ENCODE results near the gene OSBPL9.

Gene OSBPL9

DNA sequence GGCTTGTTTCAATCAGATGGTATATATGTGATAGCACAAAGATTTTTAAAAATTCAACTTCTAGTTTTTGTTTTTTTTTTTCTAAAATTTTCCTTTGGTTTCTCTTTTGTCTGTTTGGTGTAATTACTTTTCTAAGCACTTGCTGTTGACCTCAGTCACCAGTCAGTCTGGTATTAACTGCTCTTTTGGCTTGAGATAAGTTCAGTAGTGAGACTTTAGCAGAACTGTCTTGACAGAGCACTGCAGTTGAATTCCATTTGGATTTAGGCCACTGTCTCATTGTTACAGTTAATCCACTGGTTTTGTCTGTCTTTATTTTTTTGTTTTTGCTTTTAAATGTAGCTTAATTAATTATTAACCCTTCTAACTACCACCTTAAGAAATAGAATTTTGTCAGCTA is 36.2 kb downstream of the OSBPL9 start:
- DNase-seq: no peak
- Histone ChIP-seq H2BK120ac (ENCODE audit: low read depth, low read length) (no peak overlapping the region), H3K79me1 (ENCODE audit: low read length) (peaks cover 2% of the 10 kb centered on the region), H3K79me2 (ENCODE audit: control insufficient read depth, insufficient read depth, low read length) (peaks cover 2% of the 10 kb centered on the region), H3K23ac (ENCODE audit: low read length) (no peak overlapping the region), H3K4me1 (ENCODE audit: control insufficient read depth, low read depth, low read length) (peaks cover 3% of the 10 kb centered on the region), H3K36me3 (ENCODE audit: control insufficient read depth, insufficient read depth, low read length) (no peaks in the 10 kb centered on the region), H3K27ac (ENCODE audit: low read depth, low read length) (no peak overlapping the region), H3K4me3 (ENCODE audit: low read length) (no peak overlapping the region), H2BK15ac (replicated peaks; ENCODE audit: low read depth) (no peak overlapping the region), H3K4me2 (ENCODE audit: low read length) (no peak overlapping the region), H2AK5ac (ENCODE audit: low read length) (no peak overlapping the region), H3K4ac (ENCODE audit: low read depth, low read length) (no peak overlapping the region), H2BK5ac (ENCODE audit: low read length) (no peak overlapping the region), H4K5ac (ENCODE audit: low read length) (no peak overlapping the region), H3K9ac (ENCODE audit: low read length) (no peak overlapping the region), H3K27me3 (ENCODE audit: insufficient read depth, low read length, poor library complexity) (no peaks in the 10 kb centered on the region), H3K56ac (ENCODE audit: low read length) (no peak overlapping the region), H4K8ac (ENCODE audit: low read depth, low read length) (no peak overlapping the region), H3K18ac (ENCODE audit: low read length) (no peak overlapping the region)

DNA sequence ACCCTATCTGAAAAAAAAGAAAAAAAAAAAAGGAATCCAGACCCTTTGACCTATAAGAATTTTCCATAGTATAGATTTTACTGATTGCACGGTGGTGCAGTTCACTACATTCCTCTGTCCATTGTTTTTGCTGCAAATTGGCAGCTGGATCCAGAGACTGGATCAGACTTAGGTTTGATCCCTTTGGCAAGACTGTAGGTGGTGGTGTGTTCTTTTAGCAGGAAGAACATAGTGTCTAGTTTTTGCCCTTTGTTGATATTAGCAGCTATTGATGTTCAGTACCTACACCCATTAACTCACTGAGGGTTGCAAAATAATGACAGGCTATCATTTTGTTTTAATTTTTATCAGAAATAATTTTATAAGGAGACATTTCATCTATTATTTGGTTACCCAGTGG is 37.1 kb downstream of the OSBPL9 start:
- DNase-seq: no peak
- H3K4me1 ChIP-seq (ENCODE audit: control insufficient read depth, low read depth, low read length): no peaks in the 10 kb centered on the region
- WGBS (ENCODE audit: extremely low coverage, insufficient coverage, low lambda C conversion rate): no CpG with 5 or more reads among the region's 1 CpG
- H3K27me3 ChIP-seq (ENCODE audit: insufficient read depth, low read length, poor library complexity): no peaks in the 10 kb centered on the region
- no peak overlapping the region for H2BK5ac ChIP-seq (ENCODE audit: low read length)
- no peak overlapping the region for H3K23ac ChIP-seq (ENCODE audit: low read length)
- H3K9ac ChIP-seq (ENCODE audit: low read length): no peak overlapping the region
- H2BK15ac ChIP-seq (replicated peaks; ENCODE audit: low read depth): no peak overlapping the region
- H3K4me3 ChIP-seq (ENCODE audit: low read length): no peak overlapping the region
- peaks cover 2% of the 10 kb centered on the region for H3K79me1 ChIP-seq (ENCODE audit: low read length)
- H3K4ac ChIP-seq (ENCODE audit: low read depth, low read length): no peak overlapping the region
- peaks cover 2% of the 10 kb centered on the region for H3K79me2 ChIP-seq (ENCODE audit: control insufficient read depth, insufficient read depth, low read length)
- no peak overlapping the region for H3K56ac ChIP-seq (ENCODE audit: low read length)
- H3K4me2 ChIP-seq (ENCODE audit: low read length): no peak overlapping the region
- no peak overlapping the region for H4K8ac ChIP-seq (ENCODE audit: low read depth, low read length)
- no peak overlapping the region for H3K27ac ChIP-seq (ENCODE audit: low read depth, low read length)
- H3K36me3 ChIP-seq (ENCODE audit: control insufficient read depth, insufficient read depth, low read length): no peaks in the 10 kb centered on the region
- no peak overlapping the region for H4K5ac ChIP-seq (ENCODE audit: low read length)
- H2AK5ac ChIP-seq (ENCODE audit: low read length): no peak overlapping the region
- H2BK120ac ChIP-seq (ENCODE audit: low read depth, low read length): no peak overlapping the region
- H3K18ac ChIP-seq (ENCODE audit: low read length): no peak overlapping the region

DNA sequence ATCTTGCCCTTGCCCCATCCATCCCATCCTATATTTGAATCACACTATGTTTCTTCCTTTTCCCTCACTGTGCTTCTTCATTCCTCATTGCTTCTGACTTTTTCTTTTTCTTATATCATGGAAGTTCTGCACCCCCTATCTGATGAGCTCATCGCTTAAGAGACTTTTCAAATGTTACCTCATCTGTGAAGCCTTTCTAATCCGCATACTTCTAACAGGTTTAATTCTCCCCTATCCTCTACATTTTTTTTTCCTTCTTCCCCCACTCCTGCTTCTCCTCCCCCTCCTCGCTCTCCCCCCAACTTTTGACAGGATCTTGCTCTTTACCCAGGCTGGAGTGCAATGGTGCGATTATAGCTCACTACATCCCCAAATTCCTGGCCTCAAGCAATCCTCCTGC is 39.5 kb downstream of the OSBPL9 start:
- Histone ChIP-seq H4K8ac (ENCODE audit: low read depth, low read length) (no peak overlapping the region), H4K5ac (ENCODE audit: low read length) (no peak overlapping the region), H3K9ac (ENCODE audit: low read length) (no peak overlapping the region), H2BK15ac (replicated peaks; ENCODE audit: low read depth) (no peak overlapping the region), H3K79me2 (ENCODE audit: control insufficient read depth, insufficient read depth, low read length) (no peaks in the 10 kb centered on the region), H3K79me1 (ENCODE audit: low read length) (no peaks in the 10 kb centered on the region), H3K4me3 (ENCODE audit: low read length) (no peak overlapping the region), H3K18ac (ENCODE audit: low read length) (no peak overlapping the region), H3K36me3 (ENCODE audit: control insufficient read depth, insufficient read depth, low read length) (no peaks in the 10 kb centered on the region), H3K56ac (ENCODE audit: low read length) (no peak overlapping the region), H3K4me1 (ENCODE audit: control insufficient read depth, low read depth, low read length) (no peaks in the 10 kb centered on the region), H3K4me2 (ENCODE audit: low read length) (no peak overlapping the region), H3K4ac (ENCODE audit: low read depth, low read length) (no peak overlapping the region), H3K27ac (ENCODE audit: low read depth, low read length) (no peak overlapping the region), H2BK5ac (ENCODE audit: low read length) (no peak overlapping the region), H3K23ac (ENCODE audit: low read length) (no peak overlapping the region), H3K27me3 (ENCODE audit: insufficient read depth, low read length, poor library complexity) (no peaks in the 10 kb centered on the region), H2BK120ac (ENCODE audit: low read depth, low read length) (no peak overlapping the region), H2AK5ac (ENCODE audit: low read length) (no peak overlapping the region)
- DNase-seq: no peak
- no CpG with 5 or more reads among the region's 4 CpGs for WGBS (ENCODE audit: extremely low coverage, insufficient coverage, low lambda C conversion rate)

DNA sequence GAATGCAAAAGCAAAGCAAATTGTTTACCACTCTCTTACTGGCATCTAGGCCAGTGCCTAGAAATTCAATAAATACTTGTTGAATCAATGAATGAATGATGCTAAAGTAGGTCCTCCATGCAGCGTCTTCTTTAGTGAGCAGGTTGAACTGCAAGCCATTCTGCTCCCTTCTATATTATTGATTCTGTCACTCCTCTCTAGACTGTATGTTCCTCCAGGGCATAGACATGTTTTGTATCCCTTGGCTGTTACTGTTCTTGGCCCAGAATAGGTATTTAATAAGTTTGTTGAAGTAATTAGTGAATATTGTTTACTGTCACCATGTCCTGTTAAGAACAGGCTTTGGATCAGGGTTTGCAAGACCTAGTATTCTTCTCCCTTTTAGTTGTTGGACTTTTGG is 43.7 kb downstream of the OSBPL9 start:
- no peak overlapping the region for H3K4me3 ChIP-seq (ENCODE audit: low read length)
- H3K9ac ChIP-seq (ENCODE audit: low read length): no peak overlapping the region
- H2BK5ac ChIP-seq (ENCODE audit: low read length): no peak overlapping the region
- no peak overlapping the region for H3K23ac ChIP-seq (ENCODE audit: low read length)
- no peaks in the 10 kb centered on the region for H3K79me1 ChIP-seq (ENCODE audit: low read length)
- H3K56ac ChIP-seq (ENCODE audit: low read length): no peak overlapping the region
- no peaks in the 10 kb centered on the region for H3K36me3 ChIP-seq (ENCODE audit: control insufficient read depth, insufficient read depth, low read length)
- H3K4me1 ChIP-seq (ENCODE audit: control insufficient read depth, low read depth, low read length): no peaks in the 10 kb centered on the region
- no CpG with 5 or more reads among the region's 1 CpG for WGBS (ENCODE audit: extremely low coverage, insufficient coverage, low lambda C conversion rate)
- H3K4ac ChIP-seq (ENCODE audit: low read depth, low read length): no peak overlapping the region
- no peak for DNase-seq
- no peak overlapping the region for H3K18ac ChIP-seq (ENCODE audit: low read length)
- no peak overlapping the region for H4K5ac ChIP-seq (ENCODE audit: low read length)
- H2BK120ac ChIP-seq (ENCODE audit: low read depth, low read length): no peak overlapping the region
- H2BK15ac ChIP-seq (replicated peaks; ENCODE audit: low read depth): no peak overlapping the region
- no peak overlapping the region for H2AK5ac ChIP-seq (ENCODE audit: low read length)
- no peaks in the 10 kb centered on the region for H3K79me2 ChIP-seq (ENCODE audit: control insufficient read depth, insufficient read depth, low read length)
- no peak overlapping the region for H3K27ac ChIP-seq (ENCODE audit: low read depth, low read length)
- H4K8ac ChIP-seq (ENCODE audit: low read depth, low read length): no peak overlapping the region
- H3K27me3 ChIP-seq (ENCODE audit: insufficient read depth, low read length, poor library complexity): no peaks in the 10 kb centered on the region
- H3K4me2 ChIP-seq (ENCODE audit: low read length): no peak overlapping the region

DNA sequence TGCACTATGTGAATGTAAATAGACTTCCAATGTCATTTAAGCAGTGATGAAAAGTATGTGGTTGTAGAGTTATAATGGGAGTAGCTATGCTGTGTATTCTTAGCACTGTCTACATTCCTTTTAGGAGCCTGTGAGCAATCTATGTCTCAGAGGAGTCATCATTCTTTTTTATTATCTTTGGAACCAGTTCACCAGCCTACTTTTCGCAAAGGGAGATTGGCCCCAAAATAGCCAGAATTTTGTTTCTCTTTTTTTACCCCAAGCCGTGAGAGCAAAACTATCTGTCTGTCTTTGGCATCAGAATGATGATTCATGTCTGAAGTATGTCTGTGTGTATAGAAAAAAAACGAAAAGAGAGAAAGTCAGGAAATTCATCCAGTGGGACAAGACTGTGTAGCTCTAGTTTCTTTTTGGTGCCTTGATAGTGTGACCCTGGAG is 44.2 kb downstream of the OSBPL9 start:
- Histone ChIP-seq H3K27ac (ENCODE audit: low read depth, low read length) (no peak overlapping the region), H3K79me1 (ENCODE audit: low read length) (no peaks in the 10 kb centered on the region), H3K4ac (ENCODE audit: low read depth, low read length) (no peak overlapping the region), H3K79me2 (ENCODE audit: control insufficient read depth, insufficient read depth, low read length) (no peaks in the 10 kb centered on the region), H3K4me1 (ENCODE audit: control insufficient read depth, low read depth, low read length) (no peaks in the 10 kb centered on the region), H3K4me3 (ENCODE audit: low read length) (no peak overlapping the region), H3K36me3 (ENCODE audit: control insufficient read depth, insufficient read depth, low read length) (no peaks in the 10 kb centered on the region), H2BK120ac (ENCODE audit: low read depth, low read length) (no peak overlapping the region), H3K18ac (ENCODE audit: low read length) (no peak overlapping the region), H3K56ac (ENCODE audit: low read length) (no peak overlapping the region), H3K27me3 (ENCODE audit: insufficient read depth, low read length, poor library complexity) (no peaks in the 10 kb centered on the region), H2AK5ac (ENCODE audit: low read length) (no peak overlapping the region), H2BK15ac (replicated peaks; ENCODE audit: low read depth) (no peak overlapping the region), H3K9ac (ENCODE audit: low read length) (no peak overlapping the region), H3K4me2 (ENCODE audit: low read length) (no peak overlapping the region), H2BK5ac (ENCODE audit: low read length) (no peak overlapping the region), H4K5ac (ENCODE audit: low read length) (no peak overlapping the region), H3K23ac (ENCODE audit: low read length) (no peak overlapping the region), H4K8ac (ENCODE audit: low read depth, low read length) (no peak overlapping the region)
- WGBS (ENCODE audit: extremely low coverage, insufficient coverage, low lambda C conversion rate): no CpG with 5 or more reads among the region's 3 CpGs
- DNase-seq: no peak

DNA sequence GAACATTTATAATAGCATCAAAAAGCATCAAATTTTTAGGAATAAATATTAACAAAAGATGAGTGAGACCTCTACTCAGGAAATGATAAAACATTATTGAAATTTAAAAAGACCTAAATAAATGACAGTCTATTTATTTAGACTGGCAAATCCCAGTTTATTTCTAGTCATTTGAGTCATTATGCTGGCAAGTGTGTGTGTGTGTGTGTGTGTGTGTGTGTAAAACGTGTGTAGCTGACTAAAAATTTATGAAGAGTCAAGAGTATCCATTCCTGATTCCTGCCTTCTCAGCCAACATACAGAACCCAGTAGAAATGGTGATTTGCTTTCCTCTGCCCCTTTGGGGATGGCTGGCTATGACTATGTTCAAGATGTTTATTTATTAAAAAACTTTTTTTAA is 46.2 kb downstream of the OSBPL9 start:
- no peak overlapping the region for H4K5ac ChIP-seq (ENCODE audit: low read length)
- no peak overlapping the region for H2BK120ac ChIP-seq (ENCODE audit: low read depth, low read length)
- no peak overlapping the region for H3K18ac ChIP-seq (ENCODE audit: low read length)
- no peaks in the 10 kb centered on the region for H3K79me1 ChIP-seq (ENCODE audit: low read length)
- WGBS (ENCODE audit: extremely low coverage, insufficient coverage, low lambda C conversion rate): no CpG with 5 or more reads among the region's 1 CpG
- no peaks in the 10 kb centered on the region for H3K27me3 ChIP-seq (ENCODE audit: insufficient read depth, low read length, poor library complexity)
- H3K23ac ChIP-seq (ENCODE audit: low read length): no peak overlapping the region
- H2BK15ac ChIP-seq (replicated peaks; ENCODE audit: low read depth): no peak overlapping the region
- no peak overlapping the region for H2BK5ac ChIP-seq (ENCODE audit: low read length)
- no peaks in the 10 kb centered on the region for H3K4me1 ChIP-seq (ENCODE audit: control insufficient read depth, low read depth, low read length)
- H3K27ac ChIP-seq (ENCODE audit: low read depth, low read length): no peak overlapping the region
- no peak overlapping the region for H3K56ac ChIP-seq (ENCODE audit: low read length)
- H4K8ac ChIP-seq (ENCODE audit: low read depth, low read length): no peak overlapping the region
- no peak overlapping the region for H3K4me2 ChIP-seq (ENCODE audit: low read length)
- no peaks in the 10 kb centered on the region for H3K79me2 ChIP-seq (ENCODE audit: control insufficient read depth, insufficient read depth, low read length)
- no peak for DNase-seq
- no peaks in the 10 kb centered on the region for H3K36me3 ChIP-seq (ENCODE audit: control insufficient read depth, insufficient read depth, low read length)
- H2AK5ac ChIP-seq (ENCODE audit: low read length): no peak overlapping the region
- no peak overlapping the region for H3K9ac ChIP-seq (ENCODE audit: low read length)
- no peak overlapping the region for H3K4ac ChIP-seq (ENCODE audit: low read depth, low read length)
- H3K4me3 ChIP-seq (ENCODE audit: low read length): no peak overlapping the region

All from mesendoderm (in vitro differentiated cells).